HEK293 (cell line): Measurements from ENCODE around the gene KLF12.

ENCODE experiments used
- GLI4 ChIP-seq: fragments of 450-650 bp; formaldehyde crosslinking; IDR thresholded peaks from 2 replicates; pipeline ENCODE4 v1.5.1; 2016; ENCODE audit warnings: missing biosample characterization, missing genetic modification characterization
- HOXD13 ChIP-seq: sonication (generic); formaldehyde crosslinking; IDR thresholded peaks from 2 replicates; pipeline ENCODE4 v1.8.0; 2022; ENCODE audit warnings: missing genetic modification reagents, borderline replicate concordance
- INSM2 ChIP-seq: fragments of 450-650 bp; formaldehyde crosslinking; IDR thresholded peaks from 2 replicates; pipeline ENCODE4 v1.5.1; 2016; ENCODE audit warnings: missing biosample characterization, missing genetic modification characterization
- KLF1 ChIP-seq: fragments of 450-650 bp; formaldehyde crosslinking; IDR thresholded peaks from 2 replicates; pipeline ENCODE4 v1.5.1; 2016; ENCODE audit warnings: missing biosample characterization, missing genetic modification characterization
- KLF8 ChIP-seq: fragments of 450-650 bp; formaldehyde crosslinking; IDR thresholded peaks from 2 replicates; pipeline ENCODE4 v1.5.1; 2016; ENCODE audit warnings: missing biosample characterization, missing genetic modification characterization
- OSR2 ChIP-seq: fragments of 450-650 bp; formaldehyde crosslinking; IDR thresholded peaks from 2 replicates; pipeline ENCODE4 v1.5.1; 2016; ENCODE audit warnings: missing biosample characterization, missing genetic modification characterization
- PRDM4 ChIP-seq: fragments of 450-650 bp; formaldehyde crosslinking; IDR thresholded peaks from 2 replicates; pipeline ENCODE4 v1.5.1; 2017; ENCODE audit warnings: missing biosample characterization, missing genetic modification characterization
- SP7 ChIP-seq: fragments of 450-650 bp; formaldehyde crosslinking; IDR thresholded peaks from 2 replicates; pipeline ENCODE4 v1.5.1; 2016; ENCODE audit warnings: missing biosample characterization, missing genetic modification characterization
- TSHZ1 ChIP-seq: fragments of 450-650 bp; formaldehyde crosslinking; IDR thresholded peaks from 2 replicates; pipeline ENCODE4 v1.5.1; 2016; ENCODE audit warnings: missing biosample characterization, missing genetic modification characterization, borderline replicate concordance
- WT1 ChIP-seq: fragments of 450-650 bp; formaldehyde crosslinking; IDR thresholded peaks from 2 replicates; pipeline ENCODE4 v1.5.1; 2016; ENCODE audit warnings: missing biosample characterization, missing genetic modification characterization
- ZBTB11 ChIP-seq: fragments of 450-650 bp; formaldehyde crosslinking; conservative IDR thresholded peaks from 2 replicates; pipeline ENCODE4 v1.5.1; 2016; ENCODE audit warnings: low read depth, missing biosample characterization, missing genetic modification characterization
- ZBTB17 ChIP-seq: fragments of 450-650 bp; formaldehyde crosslinking; IDR thresholded peaks from 2 replicates; pipeline ENCODE4 v1.5.1; 2016; ENCODE audit warnings: missing biosample characterization, missing genetic modification characterization
- ZNF18 ChIP-seq: fragments of 450-650 bp; formaldehyde crosslinking; IDR thresholded peaks from 2 replicates; pipeline ENCODE4 v1.5.1; 2016; ENCODE audit warnings: missing biosample characterization, missing genetic modification characterization
- ZNF24 ChIP-seq: fragments of 450-650 bp; formaldehyde crosslinking; IDR thresholded peaks from 2 replicates; pipeline ENCODE4 v1.5.1; 2016; ENCODE audit warnings: missing biosample characterization, missing genetic modification characterization
- ZNF274 ChIP-seq, 2 experiments: fragments of 200-500 bp in 1 of 2; fragments of 450-650 bp in 1 of 2; sonication (Bioruptor generic) in 1 of 2; formaldehyde crosslinking in 1 of 2; IDR thresholded peaks; 2 replicates each; pipeline versions ENCODE4 v1.5.1 to v1.6.1; 2014 to 2016; ENCODE audit warnings: borderline replicate concordance in 1 of 2, inconsistent platforms in 1 of 2, low read length in 1 of 2, missing biosample characterization in 1 of 2, missing genetic modification characterization in 1 of 2
- ZNF37A ChIP-seq: fragments of 450-650 bp; IDR thresholded peaks from 2 replicates; pipeline ENCODE4 v1.5.1; 2018; ENCODE audit warnings: missing biosample characterization, missing genetic modification characterization
- ZNF391 ChIP-seq: fragments of 450-650 bp; formaldehyde crosslinking; IDR thresholded peaks from 2 replicates; pipeline ENCODE4 v1.5.1; 2016; ENCODE audit warnings: low read depth, missing biosample characterization, missing genetic modification characterization, borderline replicate concordance
- ZNF394 ChIP-seq: fragments of 450-650 bp; formaldehyde crosslinking; IDR thresholded peaks from 2 replicates; pipeline ENCODE4 v1.5.1; 2016; ENCODE audit warnings: missing biosample characterization, missing genetic modification characterization, mild to moderate bottlenecking, moderate library complexity, borderline replicate concordance
- ZNF514 ChIP-seq: fragments of 450-650 bp; formaldehyde crosslinking; IDR thresholded peaks from 2 replicates; pipeline ENCODE4 v1.5.1; 2016; ENCODE audit warnings: missing biosample characterization, missing genetic modification characterization
- ZNF529 ChIP-seq: fragments of 450-650 bp; formaldehyde crosslinking; IDR thresholded peaks from 2 replicates; pipeline ENCODE4 v1.5.1; 2017; ENCODE audit warnings: missing genetic modification characterization, missing biosample characterization; ENCODE audit not compliant: insufficient replicate concordance
- ZNF549 ChIP-seq: fragments of 450-650 bp; IDR thresholded peaks from 2 replicates; pipeline ENCODE4 v1.5.1; 2018; ENCODE audit warnings: missing biosample characterization, missing genetic modification characterization, mild to moderate bottlenecking, inconsistent platforms, moderate library complexity
- ZNF610 ChIP-seq: fragments of 450-650 bp; formaldehyde crosslinking; IDR thresholded peaks from 2 replicates; pipeline ENCODE4 v1.5.1; 2016; ENCODE audit warnings: missing biosample characterization, missing genetic modification characterization, borderline replicate concordance
- ZNF664 ChIP-seq: fragments of 450-650 bp; formaldehyde crosslinking; IDR thresholded peaks from 2 replicates; pipeline ENCODE4 v1.5.1; 2016; ENCODE audit warnings: missing biosample characterization, missing genetic modification characterization
- ZNF670 ChIP-seq: fragments of 450-650 bp; formaldehyde crosslinking; IDR thresholded peaks from 2 replicates; pipeline ENCODE4 v1.5.1; 2016; ENCODE audit warnings: missing biosample characterization, missing genetic modification characterization, low read depth
- ZNF843 ChIP-seq: fragments of 450-650 bp; formaldehyde crosslinking; IDR thresholded peaks from 2 replicates; pipeline ENCODE4 v1.5.1; 2016; ENCODE audit warnings: missing biosample characterization, missing genetic modification characterization
- ZSCAN30 ChIP-seq: fragments of 450-650 bp; IDR thresholded peaks from 2 replicates; pipeline ENCODE4 v1.5.1; 2018; ENCODE audit warnings: missing biosample characterization, mild to moderate bottlenecking, missing genetic modification characterization, moderate library complexity

Gene KLF12

GRCh38 chr13:74129500-74130191, 4.6 kb downstream of the KLF12 start (continued):
- TF ChIP-seq TSHZ1 (tag by site-specific recombination) (peak; percentile 75; the same call in 1 of the 2 replicates), ZNF514 (tag by site-specific recombination) (no peak), KLF1 (tag by site-specific recombination) (peak; percentile 69), ZNF391 (no peak), ZSCAN30 (tag by site-specific recombination) (no peak), ZNF529 (tag by site-specific recombination) (no peak), HOXD13 (0 out of 2 replicates have a peak, but pooled peaks have one; percentile 29), GLI4 (tag by site-specific recombination) (no peak), OSR2 (tag by site-specific recombination) (peak; percentile 96), ZNF664 (tag by site-specific recombination) (peak; percentile 18; the same call in 1 of the 2 replicates), INSM2 (0 out of 2 replicates have a peak, but pooled peaks have one; percentile 48), ZBTB17 (tag by site-specific recombination) (no peak; the same call in none of the 2 replicates), ZNF18 (peak; percentile 46; the same call in 1 of the 2 replicates), ZNF549 (tag by site-specific recombination) (no peak), ZNF394 (tag by site-specific recombination) (no peak), ZNF37A (tag by site-specific recombination) (no peak), ZNF670 (tag by site-specific recombination) (no peak), ZNF274 (IDR thresholded peaks at IDR 0.05; ENCODE audit: low read length) (no peak), ZNF274 (tag by site-specific recombination; IDR thresholded peaks at IDR 0.05; ENCODE audit: borderline replicate concordance) (no peak), WT1 (tag by site-specific recombination) (0 out of 2 replicates have a peak, but pooled peaks have one; percentile 31), ZBTB11 (no peak), ZNF24 (tag by site-specific recombination) (peak; percentile 73; the same call in 1 of the 2 replicates), KLF8 (tag by site-specific recombination) (no peak), PRDM4 (peak; percentile 91), ZNF610 (tag by site-specific recombination) (no peak), SP7 (tag by site-specific recombination) (peak; percentile 97), ZNF843 (tag by site-specific recombination) (peak; percentile 95)
